ENCODE data around the gene NETO2.

Gene NETO2

DNA sequence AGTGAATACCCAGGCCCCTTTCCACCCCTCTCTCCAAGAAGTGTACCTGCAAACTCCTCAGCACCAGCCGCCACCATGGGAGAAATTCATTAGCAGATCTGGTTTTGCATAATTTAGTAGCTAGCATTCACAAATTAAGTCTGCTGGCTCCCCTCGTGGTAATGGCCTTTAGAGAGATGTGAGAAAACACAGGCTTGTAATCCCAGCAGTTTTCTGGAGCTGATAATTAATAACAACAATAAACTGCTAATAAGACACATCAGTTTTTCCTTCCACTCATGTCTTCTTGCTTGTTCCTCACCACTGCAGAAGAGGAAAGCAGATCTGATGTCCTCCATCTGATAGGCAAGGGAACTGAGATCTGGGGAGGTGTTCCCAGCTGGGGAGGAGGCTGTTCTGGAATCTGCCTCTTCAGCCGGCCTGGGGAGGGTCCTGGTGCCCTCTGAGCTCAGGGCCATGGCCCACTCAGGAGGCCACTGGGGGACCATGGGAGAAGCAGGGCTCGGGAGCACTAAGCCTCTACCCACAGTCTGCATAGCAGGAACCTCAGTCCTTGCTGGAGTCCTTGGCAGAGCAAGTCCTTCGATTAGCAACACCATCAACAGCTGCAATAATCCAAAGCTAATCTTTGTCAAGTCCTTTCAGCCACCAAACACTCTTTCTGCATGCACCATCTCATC, 96.1 kb downstream of the NETO2 start:
- H2AFZ ChIP-seq (ENCODE audit: low read depth, low read length, severe bottlenecking) = no peak overlapping the region
- H3K4me2 ChIP-seq (ENCODE audit: low read depth, low read length, poor library complexity, severe bottlenecking) = no peak overlapping the region

DNA sequence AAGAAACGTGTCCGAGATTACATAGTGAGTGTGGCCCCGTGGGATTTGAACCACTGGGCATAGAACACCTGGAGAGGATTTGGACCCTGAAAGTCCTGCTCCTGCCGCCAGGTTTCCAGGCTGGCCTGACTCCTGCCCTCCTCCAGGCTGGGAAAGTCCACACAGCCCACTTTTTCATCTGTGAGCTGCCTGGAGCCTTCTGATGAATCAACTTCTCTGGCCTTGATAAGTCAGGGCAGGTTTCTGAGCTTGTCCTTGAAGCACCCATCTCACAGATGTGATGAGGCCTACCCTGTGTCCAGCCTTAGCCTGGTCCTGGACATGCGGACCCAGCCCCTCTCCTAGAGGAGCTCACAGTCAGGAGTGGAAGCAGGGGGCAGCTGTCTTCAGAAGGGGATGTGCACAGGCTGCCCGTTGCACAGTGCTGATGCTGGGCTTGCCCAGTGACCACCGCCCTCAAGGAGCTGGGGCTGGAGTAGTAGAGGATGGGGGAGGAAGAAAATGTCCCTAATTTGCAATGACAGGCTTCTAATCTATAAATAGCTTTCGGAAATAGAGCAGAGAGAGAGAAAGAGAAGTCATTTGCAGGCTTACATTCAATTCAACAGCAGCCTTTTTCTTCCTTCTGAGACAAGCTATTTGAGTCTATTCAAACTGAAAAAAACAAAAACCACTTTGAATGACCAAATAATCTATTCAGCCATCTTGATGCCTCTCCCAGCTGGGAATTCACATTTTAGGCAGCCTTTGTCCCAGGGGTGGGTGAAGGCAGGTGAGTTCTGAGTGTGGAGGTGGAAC, 96.8 kb downstream of the NETO2 start:
- no peaks in the 10 kb centered on the region for H3K27me3 ChIP-seq (ENCODE audit: low read length)

More for the DNA sequence above, 96.1 kb downstream of the NETO2 start:
- Histone ChIP-seq H3K27ac (ENCODE audit: low read depth, low read length) (no peak overlapping the region), H3K27me3 (ENCODE audit: low read length) (no peaks in the 10 kb centered on the region), H3F3A (ENCODE audit: insufficient read depth) (no peaks in the 10 kb centered on the region), H4K20me1 (ENCODE audit: low read depth, low read length) (no peaks in the 10 kb centered on the region), H3K9me3 (ENCODE audit: insufficient read depth, low read length) (no peaks in the 10 kb centered on the region), H3K9me2 (replicated peaks; ENCODE audit: insufficient read depth, low read length) (no peaks in the 10 kb centered on the region), H3K4me3 (ENCODE audit: insufficient read depth, low read length, poor library complexity, severe bottlenecking) (no peak overlapping the region), H3K36me3 (ENCODE audit: low read length) (no peaks in the 10 kb centered on the region), H3K9ac (ENCODE audit: low read length) (no peak overlapping the region), H3K79me2 (ENCODE audit: insufficient read depth, low read length) (no peaks in the 10 kb centered on the region)
- TF ChIP-seq, protein P1, sequence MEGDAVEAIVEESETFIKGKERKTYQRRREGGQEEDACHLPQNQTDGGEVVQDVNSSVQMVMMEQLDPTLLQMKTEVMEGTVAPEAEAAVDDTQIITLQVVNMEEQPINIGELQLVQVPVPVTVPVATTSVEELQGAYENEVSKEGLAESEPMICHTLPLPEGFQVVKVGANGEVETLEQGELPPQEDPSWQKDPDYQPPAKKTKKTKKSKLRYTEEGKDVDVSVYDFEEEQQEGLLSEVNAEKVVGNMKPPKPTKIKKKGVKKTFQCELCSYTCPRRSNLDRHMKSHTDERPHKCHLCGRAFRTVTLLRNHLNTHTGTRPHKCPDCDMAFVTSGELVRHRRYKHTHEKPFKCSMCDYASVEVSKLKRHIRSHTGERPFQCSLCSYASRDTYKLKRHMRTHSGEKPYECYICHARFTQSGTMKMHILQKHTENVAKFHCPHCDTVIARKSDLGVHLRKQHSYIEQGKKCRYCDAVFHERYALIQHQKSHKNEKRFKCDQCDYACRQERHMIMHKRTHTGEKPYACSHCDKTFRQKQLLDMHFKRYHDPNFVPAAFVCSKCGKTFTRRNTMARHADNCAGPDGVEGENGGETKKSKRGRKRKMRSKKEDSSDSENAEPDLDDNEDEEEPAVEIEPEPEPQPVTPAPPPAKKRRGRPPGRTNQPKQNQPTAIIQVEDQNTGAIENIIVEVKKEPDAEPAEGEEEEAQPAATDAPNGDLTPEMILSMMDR (IDR thresholded peaks at IDR 0.05; ENCODE audit: insufficient read depth, low read length, poor library complexity, severe bottlenecking) = no peak
- no peak for TF ChIP-seq EZH2phosphoT487 (conservative IDR thresholded peaks at IDR 0.05; ENCODE audit: low read length)

DNA sequence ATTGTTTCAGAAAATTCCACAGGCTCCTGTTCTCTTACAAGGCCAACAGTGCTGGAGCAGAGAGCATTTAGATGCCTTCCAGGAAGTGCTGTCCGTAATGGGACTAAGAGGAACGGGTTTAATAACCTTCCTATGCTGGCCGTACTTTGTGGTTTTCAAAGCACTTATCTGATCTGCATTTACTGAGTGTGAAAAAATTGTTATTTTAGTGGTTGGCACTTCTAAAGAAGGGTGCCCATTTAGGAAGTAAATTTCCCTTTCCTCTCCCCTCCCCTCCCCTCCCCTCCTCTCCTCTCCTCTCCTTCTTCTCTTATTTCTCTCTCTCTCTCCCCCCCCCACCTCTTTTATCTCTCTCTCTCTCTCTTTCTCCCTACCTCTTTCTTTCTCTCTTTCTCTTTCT, 98.3 kb downstream of the NETO2 start:
- Histone ChIP-seq H3K27ac (ENCODE audit: low read depth, low read length) (no peak overlapping the region), H3K36me3 (ENCODE audit: low read length) (no peaks in the 10 kb centered on the region), H2AFZ (ENCODE audit: low read depth, low read length, severe bottlenecking) (no peak overlapping the region), H3K9me2 (replicated peaks; ENCODE audit: insufficient read depth, low read length) (no peaks in the 10 kb centered on the region), H4K20me1 (ENCODE audit: low read depth, low read length) (no peaks in the 10 kb centered on the region), H3K9me3 (ENCODE audit: insufficient read depth, low read length) (no peaks in the 10 kb centered on the region), H3K4me2 (ENCODE audit: low read depth, low read length, poor library complexity, severe bottlenecking) (no peak overlapping the region), H3F3A (ENCODE audit: insufficient read depth) (no peaks in the 10 kb centered on the region), H3K4me3 (ENCODE audit: insufficient read depth, low read length, poor library complexity, severe bottlenecking) (no peak overlapping the region), H3K79me2 (ENCODE audit: insufficient read depth, low read length) (no peaks in the 10 kb centered on the region), H3K9ac (ENCODE audit: low read length) (no peak overlapping the region), H3K27me3 (ENCODE audit: low read length) (no peaks in the 10 kb centered on the region)
- TF ChIP-seq EZH2phosphoT487 (conservative IDR thresholded peaks at IDR 0.05; ENCODE audit: low read length) = no peak
- TF ChIP-seq, protein P1 (IDR thresholded peaks at IDR 0.05; ENCODE audit: insufficient read depth, low read length, poor library complexity, severe bottlenecking) = no peak

More for the DNA sequence above, 96.8 kb downstream of the NETO2 start:
- Histone ChIP-seq H4K20me1 (ENCODE audit: low read depth, low read length) (no peaks in the 10 kb centered on the region), H2AFZ (ENCODE audit: low read depth, low read length, severe bottlenecking) (no peak overlapping the region), H3K27ac (ENCODE audit: low read depth, low read length) (no peak overlapping the region), H3K9ac (ENCODE audit: low read length) (no peak overlapping the region), H3K4me3 (ENCODE audit: insufficient read depth, low read length, poor library complexity, severe bottlenecking) (no peak overlapping the region), H3K9me2 (replicated peaks; ENCODE audit: insufficient read depth, low read length) (no peaks in the 10 kb centered on the region), H3K4me2 (ENCODE audit: low read depth, low read length, poor library complexity, severe bottlenecking) (no peak overlapping the region), H3F3A (ENCODE audit: insufficient read depth) (no peaks in the 10 kb centered on the region), H3K79me2 (ENCODE audit: insufficient read depth, low read length) (no peaks in the 10 kb centered on the region), H3K9me3 (ENCODE audit: insufficient read depth, low read length) (no peaks in the 10 kb centered on the region), H3K36me3 (ENCODE audit: low read length) (no peaks in the 10 kb centered on the region)
- TF ChIP-seq, protein P1 (IDR thresholded peaks at IDR 0.05; ENCODE audit: insufficient read depth, low read length, poor library complexity, severe bottlenecking) = no peak
- no peak for TF ChIP-seq EZH2phosphoT487 (conservative IDR thresholded peaks at IDR 0.05; ENCODE audit: low read length)
